GM19468 (cell line): ENCODE measurements around the gene ANKRD16.
A peak's percentile ranks its signal among the peaks of the same experiment; 100 is the strongest.

ENCODE experiments used
- ATAC-seq: cut with Tn5 transposase; IDR thresholded peaks from one replicate; pipeline ENCODE4 v1.9.1; 2021; ENCODE audit warnings: mild to moderate bottlenecking, moderate library complexity, moderate number of reproducible peaks; ENCODE audit not compliant: unreplicated experiment; ENCODE audit errors: extremely low read depth

ANKRD16 gene

GRCh38 chr10:5905854-5906507, 16.3 kb upstream of the ANKRD16 start:
- ATAC-seq = no peak

GRCh38 chr10:5904227-5904626, 14.5 kb upstream of the ANKRD16 start:
- peak; percentile 95 for ATAC-seq

- ATAC-seq = no peak
These were observed 13.9 kb upstream of the ANKRD16 start for GRCh38 chr10:5903563-5903962.

GRCh38 chr10:5902511-5903274, 13.0 kb upstream of the ANKRD16 start:
- ATAC-seq = no peak

- ATAC-seq = no peak
These were observed 10.6 kb upstream of the ANKRD16 start for GRCh38 chr10:5900247-5900646.

GRCh38 chr10:5898163-5898562, 8.5 kb upstream of the ANKRD16 start:
- ATAC-seq = no peak

- no peak for ATAC-seq
These were observed 7.8 kb upstream of the ANKRD16 start for GRCh38 chr10:5897504-5897903.

- ATAC-seq = no peak
These were observed 7.3 kb upstream of the ANKRD16 start for GRCh38 chr10:5897053-5897340.

- no peak for ATAC-seq
These were observed 6.7 kb upstream of the ANKRD16 start for GRCh38 chr10:5896208-5897052.

GRCh38 chr10:5895804-5896203, 6.1 kb upstream of the ANKRD16 start:
- ATAC-seq = peak; percentile 67

- ATAC-seq = no peak
These were observed 5.7 kb upstream of the ANKRD16 start for GRCh38 chr10:5895365-5895764.

GRCh38 chr10:5894873-5895272, 5.2 kb upstream of the ANKRD16 start:
- no peak for ATAC-seq

- no peak for ATAC-seq
These were observed 4.7 kb upstream of the ANKRD16 start for GRCh38 chr10:5894403-5894802.

- no peak for ATAC-seq
These were observed 3.6 kb upstream of the ANKRD16 start for GRCh38 chr10:5893321-5893720.

- ATAC-seq = no peak
These were observed 2.3 kb upstream of the ANKRD16 start for GRCh38 chr10:5892007-5892406.

- ATAC-seq = no peak
These were observed 1.3 kb upstream of the ANKRD16 start for GRCh38 chr10:5891009-5891408.

- no peak for ATAC-seq
These were observed 791 bp upstream of the ANKRD16 start for GRCh38 chr10:5890452-5890915.

GRCh38 chr10:5888843-5889623, 660 bp downstream of the ANKRD16 start:
- no peak for ATAC-seq

- no peak for ATAC-seq
These were observed 1.3 kb downstream of the ANKRD16 start for GRCh38 chr10:5888351-5888750.

- no peak for ATAC-seq
These were observed 2.1 kb downstream of the ANKRD16 start for GRCh38 chr10:5887641-5888040.
